ENCODE results near the gene MORN1.

DNA sequence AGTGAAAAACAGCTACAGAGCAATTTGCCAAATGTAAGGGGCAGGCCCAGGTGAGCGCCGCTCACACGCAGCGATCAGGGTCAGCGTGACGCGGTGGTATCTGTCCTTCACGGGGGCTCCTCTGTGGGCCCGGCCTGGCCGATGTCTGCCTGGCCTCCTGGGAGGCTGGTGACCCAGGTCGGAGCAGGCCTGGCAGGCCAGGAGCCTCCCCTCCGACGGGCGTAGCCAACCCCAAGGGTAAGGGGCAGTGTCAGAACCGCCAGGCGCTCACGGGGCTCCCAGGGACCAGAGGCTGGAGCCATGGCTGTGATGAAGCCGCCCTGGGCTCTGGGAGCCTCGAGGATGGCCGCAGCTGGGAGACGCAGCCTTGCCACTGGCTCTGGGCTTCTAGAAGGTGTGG, 72.1 kb downstream of the MORN1 start:
- TF ChIP-seq, protein P1, sequence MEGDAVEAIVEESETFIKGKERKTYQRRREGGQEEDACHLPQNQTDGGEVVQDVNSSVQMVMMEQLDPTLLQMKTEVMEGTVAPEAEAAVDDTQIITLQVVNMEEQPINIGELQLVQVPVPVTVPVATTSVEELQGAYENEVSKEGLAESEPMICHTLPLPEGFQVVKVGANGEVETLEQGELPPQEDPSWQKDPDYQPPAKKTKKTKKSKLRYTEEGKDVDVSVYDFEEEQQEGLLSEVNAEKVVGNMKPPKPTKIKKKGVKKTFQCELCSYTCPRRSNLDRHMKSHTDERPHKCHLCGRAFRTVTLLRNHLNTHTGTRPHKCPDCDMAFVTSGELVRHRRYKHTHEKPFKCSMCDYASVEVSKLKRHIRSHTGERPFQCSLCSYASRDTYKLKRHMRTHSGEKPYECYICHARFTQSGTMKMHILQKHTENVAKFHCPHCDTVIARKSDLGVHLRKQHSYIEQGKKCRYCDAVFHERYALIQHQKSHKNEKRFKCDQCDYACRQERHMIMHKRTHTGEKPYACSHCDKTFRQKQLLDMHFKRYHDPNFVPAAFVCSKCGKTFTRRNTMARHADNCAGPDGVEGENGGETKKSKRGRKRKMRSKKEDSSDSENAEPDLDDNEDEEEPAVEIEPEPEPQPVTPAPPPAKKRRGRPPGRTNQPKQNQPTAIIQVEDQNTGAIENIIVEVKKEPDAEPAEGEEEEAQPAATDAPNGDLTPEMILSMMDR (IDR thresholded peaks at IDR 0.05), result no peak
- TF ChIP-seq EP300 (IDR thresholded peaks at IDR 0.05) (no peak), POLR2A (IDR thresholded peaks at IDR 0.05) (no peak)

All from gastroesophageal sphincter (tissue), 3 donors.